NK-92 treated with Interleukin-12 subunit alpha and Interleukin-12 subunit beta, amount 100 ng/mL, for 24 hours (cell line): ENCODE measurements around the gene ACAD10.

ENCODE experiments used
- DNase-seq: peaks from one replicate; lab custom pipeline; 2025; lab: John Stamatoyannopoulos, UW

ACAD10 gene

GRCh38 chr12:111776836-111777344, 91.0 kb downstream of the ACAD10 start:
- no peak for DNase-seq

DNA sequence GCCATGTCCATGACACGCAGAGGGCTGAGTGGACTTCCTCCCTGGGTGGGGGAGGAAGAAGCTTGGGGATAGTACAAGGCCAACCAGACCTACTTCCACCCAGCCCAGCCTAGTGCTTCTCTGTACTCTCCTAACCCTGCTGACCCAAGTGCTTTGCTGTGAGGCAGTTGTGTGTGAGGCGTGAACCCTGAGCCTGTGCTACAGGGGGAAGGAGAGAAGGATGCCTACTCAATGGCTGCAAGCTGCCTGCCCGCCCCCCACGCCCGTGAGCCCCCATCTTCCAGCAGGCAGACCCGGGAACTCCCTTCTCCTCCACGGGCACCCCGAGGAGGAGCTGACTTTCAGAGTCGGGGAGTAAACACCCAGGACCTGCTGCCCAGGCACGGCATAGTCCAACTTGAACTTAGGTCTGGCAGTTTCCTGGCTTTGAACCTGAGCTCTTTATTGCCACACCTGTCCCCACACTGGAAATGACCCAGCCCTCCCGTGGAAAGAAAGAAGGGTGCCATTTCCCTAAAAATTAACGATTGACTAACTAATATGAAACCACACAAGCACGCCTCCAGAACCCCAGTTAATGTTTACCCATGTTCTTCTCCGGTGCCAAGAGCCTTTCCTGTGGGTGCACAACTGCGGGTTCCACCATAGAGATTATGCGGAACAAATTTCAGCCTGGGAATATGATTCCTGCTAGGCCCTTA, 91.6 kb downstream of the ACAD10 start:
- no peak for DNase-seq

DNA sequence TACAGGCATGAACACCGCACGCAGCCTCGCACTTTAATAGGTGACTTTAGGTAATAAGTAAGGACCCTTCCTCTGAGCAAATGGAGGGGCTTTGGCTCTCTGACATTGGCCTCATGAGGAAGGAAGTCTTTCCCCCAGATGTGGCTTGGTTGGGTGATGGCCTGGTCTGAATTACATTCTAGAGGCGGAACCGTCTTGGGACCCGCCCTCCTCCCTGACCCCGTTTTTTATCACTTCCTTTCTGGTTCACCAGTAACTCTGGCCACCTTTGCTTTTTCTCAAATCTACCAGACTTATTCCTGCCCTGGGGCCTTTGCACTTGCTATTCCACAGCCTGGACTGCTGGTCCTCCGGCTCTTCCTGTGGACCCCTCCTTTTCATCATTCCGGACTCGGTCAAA, 94.3 kb downstream of the ACAD10 start:
- no peak for DNase-seq

- no peak for DNase-seq
Measured at GRCh38 chr12:111780615-111781014, 94.8 kb downstream of the ACAD10 start.

DNA sequence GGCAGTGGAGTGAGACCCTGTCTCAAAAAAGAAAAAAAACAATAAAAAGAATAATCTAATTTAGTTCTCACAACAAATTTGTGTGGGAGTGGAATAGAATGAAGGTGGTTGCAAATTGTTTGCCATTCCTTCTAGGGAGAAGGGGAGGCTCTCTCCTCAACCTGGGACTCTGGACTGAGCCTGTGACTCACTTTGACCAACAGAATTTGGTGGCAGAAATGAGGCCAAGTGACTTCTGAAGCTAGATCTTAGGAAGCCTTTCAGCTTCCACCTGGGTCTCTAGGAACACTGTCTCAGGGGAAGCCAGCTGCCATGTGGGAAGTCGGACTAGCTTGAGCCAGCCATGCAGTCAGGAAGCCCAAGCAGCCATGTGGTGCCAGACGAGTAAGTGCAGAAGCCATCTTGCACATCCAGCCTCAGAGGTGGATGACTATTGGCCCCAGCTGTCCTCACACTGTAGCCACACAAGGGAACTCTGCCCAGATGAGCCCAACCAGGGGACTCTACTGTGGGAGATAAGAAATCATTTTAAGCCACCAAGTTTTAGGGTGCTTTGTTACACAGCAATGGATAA, 95.3 kb downstream of the ACAD10 start:
- DNase-seq, result no peak

DNA sequence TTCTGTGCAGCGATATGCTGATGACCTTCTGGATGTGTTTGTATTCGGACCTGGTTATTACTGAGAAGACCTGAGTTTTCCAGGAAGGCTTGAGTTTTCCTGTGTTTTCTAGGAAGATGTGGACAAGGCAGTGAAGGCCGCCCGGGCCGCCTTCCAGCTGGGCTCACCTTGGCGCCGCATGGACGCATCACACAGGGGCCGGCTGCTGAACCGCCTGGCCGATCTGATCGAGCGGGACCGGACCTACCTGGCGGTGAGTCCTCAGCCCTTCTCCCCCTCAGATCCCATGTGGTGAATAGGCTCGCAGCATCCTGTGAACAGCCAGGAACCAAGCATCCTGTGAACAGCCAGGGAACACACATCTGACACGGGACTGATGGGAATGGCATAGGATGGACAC, 97.2 kb downstream of the ACAD10 start:
- no peak for DNase-seq

DNA sequence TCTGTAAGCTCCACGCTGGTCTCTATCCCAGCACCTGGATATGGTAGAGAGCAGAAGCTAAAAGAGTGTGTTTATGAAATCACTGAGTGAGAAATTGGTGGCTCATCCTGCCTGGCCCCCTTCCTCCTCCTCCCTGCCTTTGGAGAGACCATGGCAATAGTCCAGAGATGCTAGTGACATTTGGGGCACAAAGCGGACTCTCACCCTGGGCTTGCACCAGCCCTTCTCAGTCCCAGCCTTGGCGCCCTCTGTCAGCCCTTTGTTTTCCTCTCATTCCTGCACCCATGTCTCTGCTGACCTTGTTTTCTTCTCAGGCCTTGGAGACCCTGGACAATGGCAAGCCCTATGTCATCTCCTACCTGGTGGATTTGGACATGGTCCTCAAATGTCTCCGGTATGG, 99.1 kb downstream of the ACAD10 start:
- no peak for DNase-seq

- DNase-seq, result no peak
Measured at GRCh38 chr12:111785651-111786050, 99.8 kb downstream of the ACAD10 start.

GRCh38 chr12:111788178-111788654, 102.4 kb downstream of the ACAD10 start:
- DNase-seq, result no peak

DNA sequence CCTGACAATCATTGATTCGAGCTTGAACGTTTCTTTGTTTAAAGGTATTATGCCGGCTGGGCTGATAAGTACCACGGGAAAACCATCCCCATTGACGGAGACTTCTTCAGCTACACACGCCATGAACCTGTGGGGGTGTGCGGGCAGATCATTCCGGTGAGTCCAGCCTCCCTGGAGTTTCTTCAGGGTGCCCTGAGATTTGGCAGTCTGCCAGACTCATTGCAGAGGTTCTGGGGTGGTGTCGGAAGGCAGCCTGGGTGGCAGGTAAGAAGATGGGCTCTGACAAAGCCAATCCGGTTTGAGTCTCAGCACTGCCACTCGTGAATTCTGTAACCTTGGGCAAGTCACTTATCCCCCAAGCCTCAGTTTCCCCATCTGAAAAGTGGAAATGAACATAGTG, 103.9 kb downstream of the ACAD10 start:
- no peak for DNase-seq

DNA sequence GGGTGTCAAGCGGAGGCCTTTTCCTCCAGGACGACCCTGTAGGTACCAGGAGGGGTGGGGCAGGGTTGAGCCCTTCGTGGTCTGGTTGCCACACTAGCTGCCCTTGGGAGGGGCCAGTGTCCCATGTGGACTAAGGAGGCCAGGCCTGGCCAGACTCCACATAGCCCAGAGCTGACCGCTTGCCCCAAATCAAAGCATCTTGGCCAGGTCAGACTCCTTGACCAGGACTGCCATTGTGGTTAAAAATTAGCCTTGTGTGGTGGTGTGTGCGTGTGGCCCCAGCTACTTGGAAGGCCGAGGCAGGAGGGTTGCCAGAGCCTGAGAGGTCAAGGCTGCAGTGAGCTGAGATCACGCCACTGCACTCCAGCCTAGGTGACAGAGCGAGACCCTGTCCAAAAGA, 105.7 kb downstream of the ACAD10 start:
- DNase-seq, result no peak

- DNase-seq, result no peak
Measured at GRCh38 chr12:111792155-111792855, 106.5 kb downstream of the ACAD10 start.

DNA sequence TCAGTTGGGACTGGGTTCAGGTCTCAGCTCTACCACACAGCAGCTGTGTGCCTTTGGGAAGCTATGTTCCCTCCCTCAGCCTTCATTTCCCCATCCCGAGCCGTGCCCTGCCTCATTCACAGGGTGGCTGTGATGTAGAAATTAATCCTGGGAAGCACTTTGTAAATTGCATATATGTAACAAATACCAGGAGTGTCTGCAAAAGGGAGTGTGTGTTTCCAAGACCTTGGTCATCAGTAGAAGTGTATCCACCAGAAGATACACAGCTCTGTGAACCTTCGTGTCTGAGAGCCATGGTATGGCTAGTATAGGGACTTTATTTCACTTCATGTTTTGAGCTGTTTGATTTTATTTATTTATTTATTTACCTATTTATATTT, 107.0 kb downstream of the ACAD10 start:
- DNase-seq, result no peak

DNA sequence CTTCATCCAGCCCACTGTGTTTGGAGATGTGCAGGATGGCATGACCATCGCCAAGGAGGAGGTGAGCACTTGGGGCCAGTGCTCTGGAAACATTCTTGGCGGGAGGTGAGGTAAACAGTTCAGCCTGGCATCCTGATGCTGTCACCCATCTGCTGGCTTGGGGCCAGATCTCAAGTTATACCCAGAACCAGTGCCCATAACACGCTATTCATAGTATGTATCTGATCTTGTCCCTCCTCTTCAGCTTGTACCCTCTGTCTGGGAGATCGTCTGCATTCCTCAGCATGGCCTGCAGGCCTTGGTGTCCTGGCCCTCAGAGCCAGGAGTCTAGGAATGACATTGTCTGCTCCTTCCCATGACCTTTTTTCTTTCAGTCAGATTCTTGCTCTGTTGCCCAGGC, 112.3 kb downstream of the ACAD10 start:
- DNase-seq, result no peak

DNA sequence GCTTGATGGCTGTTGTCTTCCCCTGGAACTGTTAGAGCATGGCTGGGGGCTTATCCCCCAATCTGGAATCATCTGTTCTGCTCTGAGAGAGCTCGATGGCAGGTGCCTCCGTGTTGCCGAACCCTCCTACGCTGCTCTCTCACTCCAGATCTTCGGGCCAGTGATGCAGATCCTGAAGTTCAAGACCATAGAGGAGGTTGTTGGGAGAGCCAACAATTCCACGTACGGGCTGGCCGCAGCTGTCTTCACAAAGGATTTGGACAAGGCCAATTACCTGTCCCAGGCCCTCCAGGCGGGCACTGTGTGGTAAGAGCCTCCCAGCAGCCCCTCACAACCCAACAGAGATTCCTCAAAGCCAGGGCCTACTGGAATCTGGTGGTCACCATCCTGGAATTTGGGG, 113.9 kb downstream of the ACAD10 start:
- no peak for DNase-seq

GRCh38 chr12:111803038-111803626, 117.3 kb downstream of the ACAD10 start:
- no peak for DNase-seq

- DNase-seq, result no peak
Measured at GRCh38 chr12:111803851-111804250, 118.0 kb downstream of the ACAD10 start.

DNA sequence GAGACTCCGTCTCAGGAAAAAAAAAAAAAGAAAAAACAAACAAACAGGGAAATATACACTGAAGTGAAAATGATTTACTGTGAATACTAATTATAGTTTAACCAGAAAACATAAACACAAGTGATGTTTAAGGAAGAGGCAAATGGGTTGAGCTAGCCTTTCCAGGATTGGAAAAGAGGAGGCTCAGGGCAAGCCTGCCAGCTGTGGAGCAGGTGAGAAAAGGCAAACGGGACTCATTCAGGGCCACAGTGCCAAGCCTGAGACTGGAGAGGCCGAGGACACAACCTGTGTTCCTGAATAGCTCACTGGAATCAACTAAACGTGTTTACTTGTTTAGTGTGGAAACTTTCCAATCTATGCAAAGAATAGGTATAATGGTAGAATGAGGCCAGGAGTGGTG, 120.5 kb downstream of the ACAD10 start:
- DNase-seq, result no peak
